NB4 (cell line): ENCODE measurements around the gene SOX1.

ENCODE experiments used
- DNase-seq: peaks from one replicate; pipeline ENCODE4 v3.0.0; 2010; ENCODE audit warnings: low read depth
- H3K4me3 ChIP-seq: one replicate; pipeline ENCODE4 v1.5.1; 2011; ENCODE audit warnings: mild to moderate bottlenecking, low read depth, low read length, moderate library complexity
- MYC ChIP-seq: IDR thresholded peaks from 2 replicates; pipeline ENCODE4 v1.6.1; 2011; ENCODE audit warnings: low read depth, low read length
- POLR2A ChIP-seq: IDR thresholded peaks from 2 replicates; pipeline ENCODE4 v1.6.1; 2011; ENCODE audit warnings: mild to moderate bottlenecking; ENCODE audit not compliant: insufficient read length; ENCODE audit errors: extremely low read depth
- TF ChIP-seq, protein P1 (sequence below): IDR thresholded peaks from 2 replicates; pipeline ENCODE4 v1.6.1; 2011; ENCODE audit warnings: low read depth, low read length
- TF ChIP-seq, protein P2 (sequence below): IDR thresholded peaks from one replicate; pipeline ENCODE4 v1.5.1; 2012; ENCODE audit warnings: low read depth, low read length

The SOX1 gene

DNA sequence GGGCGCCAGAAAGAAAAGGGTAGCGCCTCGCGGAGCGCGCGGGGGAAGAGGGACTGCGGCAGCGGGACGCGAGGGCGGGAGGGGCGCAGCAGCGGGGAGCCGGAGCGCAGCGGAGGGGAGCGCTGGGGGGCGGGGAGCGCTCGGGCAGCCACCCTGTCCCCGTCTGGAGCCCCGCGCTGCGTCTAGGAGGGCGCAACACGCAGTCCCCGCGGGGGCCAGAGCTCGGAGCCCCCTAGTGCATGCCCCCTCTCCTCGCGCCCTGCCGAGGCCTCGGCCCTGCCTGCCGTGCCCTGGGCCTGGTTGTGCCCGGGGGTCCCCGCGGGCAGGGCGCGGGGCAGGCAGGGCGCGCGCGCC is 37.9 kb downstream of the SOX1 start:
- TF ChIP-seq, protein P1, sequence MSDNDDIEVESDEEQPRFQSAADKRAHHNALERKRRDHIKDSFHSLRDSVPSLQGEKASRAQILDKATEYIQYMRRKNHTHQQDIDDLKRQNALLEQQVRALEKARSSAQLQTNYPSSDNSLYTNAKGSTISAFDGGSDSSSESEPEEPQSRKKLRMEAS = no peak
- TF ChIP-seq POLR2A (no peak), MYC (no peak)
- TF ChIP-seq, protein P2, sequence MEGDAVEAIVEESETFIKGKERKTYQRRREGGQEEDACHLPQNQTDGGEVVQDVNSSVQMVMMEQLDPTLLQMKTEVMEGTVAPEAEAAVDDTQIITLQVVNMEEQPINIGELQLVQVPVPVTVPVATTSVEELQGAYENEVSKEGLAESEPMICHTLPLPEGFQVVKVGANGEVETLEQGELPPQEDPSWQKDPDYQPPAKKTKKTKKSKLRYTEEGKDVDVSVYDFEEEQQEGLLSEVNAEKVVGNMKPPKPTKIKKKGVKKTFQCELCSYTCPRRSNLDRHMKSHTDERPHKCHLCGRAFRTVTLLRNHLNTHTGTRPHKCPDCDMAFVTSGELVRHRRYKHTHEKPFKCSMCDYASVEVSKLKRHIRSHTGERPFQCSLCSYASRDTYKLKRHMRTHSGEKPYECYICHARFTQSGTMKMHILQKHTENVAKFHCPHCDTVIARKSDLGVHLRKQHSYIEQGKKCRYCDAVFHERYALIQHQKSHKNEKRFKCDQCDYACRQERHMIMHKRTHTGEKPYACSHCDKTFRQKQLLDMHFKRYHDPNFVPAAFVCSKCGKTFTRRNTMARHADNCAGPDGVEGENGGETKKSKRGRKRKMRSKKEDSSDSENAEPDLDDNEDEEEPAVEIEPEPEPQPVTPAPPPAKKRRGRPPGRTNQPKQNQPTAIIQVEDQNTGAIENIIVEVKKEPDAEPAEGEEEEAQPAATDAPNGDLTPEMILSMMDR = no peak
- no peak overlapping the region for H3K4me3 ChIP-seq
- DNase-seq = no peak

DNA sequence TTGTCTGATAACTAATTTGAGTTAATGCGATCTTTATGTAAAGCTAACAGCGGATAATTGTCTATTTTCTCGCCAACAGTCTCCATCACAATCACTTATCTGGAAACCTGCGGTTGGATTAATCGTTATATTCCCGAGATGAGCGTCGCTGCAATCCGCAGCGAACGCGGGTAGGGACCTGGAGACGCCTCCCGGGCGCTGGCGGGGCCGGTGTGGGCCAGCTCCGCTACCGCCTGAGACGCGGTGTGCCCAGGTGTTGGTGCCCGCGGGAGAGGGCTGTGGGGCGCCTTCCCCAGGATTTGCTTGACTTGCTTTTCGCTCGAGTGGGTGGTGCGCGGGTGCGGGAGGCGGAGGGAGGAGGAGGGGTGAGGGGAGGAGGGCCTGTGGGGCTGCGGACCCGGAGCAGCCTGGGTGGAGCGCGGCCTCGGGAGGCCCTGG is 38.3 kb downstream of the SOX1 start:
- DNase-seq = no peak
- TF ChIP-seq, protein P1 = no peak
- TF ChIP-seq MYC (no peak), POLR2A (no peak)
- no peak overlapping the region for H3K4me3 ChIP-seq

DNA sequence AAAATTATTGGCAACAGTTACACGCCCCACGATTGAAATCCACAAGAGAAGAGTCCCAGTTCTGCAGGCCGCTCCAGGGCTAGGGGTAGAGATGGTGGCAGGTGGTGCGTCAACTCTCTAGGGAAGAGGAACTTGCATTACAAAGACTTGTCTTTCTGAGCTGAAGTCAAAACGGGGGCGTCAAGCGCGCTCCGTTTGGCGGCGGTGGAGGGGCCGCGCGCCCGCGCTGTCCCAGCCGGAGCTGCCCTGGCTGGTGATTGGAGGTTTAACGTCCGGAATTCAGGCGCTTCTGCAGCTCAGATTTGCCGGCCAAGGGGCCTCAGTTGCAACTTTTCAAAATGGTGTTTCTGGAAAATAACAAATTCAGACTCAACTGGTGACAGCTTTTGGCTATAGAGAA is 38.9 kb downstream of the SOX1 start:
- TF ChIP-seq POLR2A (no peak), MYC (no peak)
- TF ChIP-seq, protein P1 = no peak
- TF ChIP-seq, protein P2 = no peak
- no peak overlapping the region for H3K4me3 ChIP-seq
- DNase-seq = no peak

DNA sequence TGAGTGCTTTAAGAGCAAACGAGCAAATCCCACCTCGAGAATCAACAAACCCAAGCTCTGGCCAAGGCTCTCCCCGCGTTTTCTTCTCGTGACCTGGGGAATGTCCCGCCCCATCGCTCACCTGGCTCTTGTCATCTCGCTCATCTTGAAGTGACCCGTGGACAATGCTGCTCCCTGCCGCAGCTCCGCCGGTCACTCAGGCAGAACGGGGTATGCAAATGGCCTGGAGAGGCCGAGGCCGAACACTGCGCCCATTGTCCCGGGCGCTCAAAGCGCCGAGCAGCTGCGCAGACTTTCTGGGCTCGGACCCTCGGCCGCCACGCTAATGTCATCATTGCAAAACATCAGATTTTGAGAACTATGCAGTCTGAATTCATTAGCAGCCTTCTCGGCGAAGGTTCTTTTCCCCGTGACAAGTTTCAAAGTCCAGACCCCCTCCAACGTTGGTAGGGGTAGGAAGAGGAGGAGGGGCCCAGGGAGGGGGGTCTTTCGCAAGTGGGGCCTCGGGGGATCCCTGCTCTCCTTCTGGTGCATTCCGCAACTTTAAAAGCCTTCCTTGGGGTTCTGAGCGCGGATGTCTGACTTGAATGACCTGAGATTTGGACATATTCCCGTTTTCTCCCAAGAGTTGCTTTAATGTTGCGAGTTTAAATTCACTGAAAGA is 39.7 kb downstream of the SOX1 start:
- DNase-seq = no peak
- TF ChIP-seq, protein P1 = no peak
- TF ChIP-seq POLR2A (no peak), MYC (no peak)
- TF ChIP-seq, protein P2 = no peak
- no peak overlapping the region for H3K4me3 ChIP-seq

DNA sequence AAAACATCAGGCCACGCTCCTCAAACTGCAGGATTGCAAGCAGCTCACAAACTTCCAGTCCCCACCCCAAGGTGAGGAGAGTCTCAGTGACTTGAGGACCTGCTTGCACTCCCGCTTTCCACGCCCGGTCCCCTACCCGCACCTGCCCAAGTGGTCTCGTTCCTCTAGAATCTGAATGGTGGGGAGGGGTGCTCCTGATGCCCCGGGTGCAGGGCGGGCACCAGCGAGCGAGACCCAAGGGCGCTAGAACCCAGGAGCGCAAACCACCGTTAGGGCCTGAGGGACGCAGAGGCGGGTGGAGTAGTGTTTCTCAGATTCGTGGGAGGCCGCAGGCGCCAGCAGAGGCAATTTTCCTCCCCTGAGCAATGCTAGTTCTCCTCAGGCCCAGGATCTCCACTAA is 40.3 kb downstream of the SOX1 start:
- TF ChIP-seq POLR2A (no peak), MYC (no peak)
- TF ChIP-seq, protein P1 = no peak
- TF ChIP-seq, protein P2 = no peak
- H3K4me3 ChIP-seq = no peak overlapping the region
- no peak for DNase-seq

DNA sequence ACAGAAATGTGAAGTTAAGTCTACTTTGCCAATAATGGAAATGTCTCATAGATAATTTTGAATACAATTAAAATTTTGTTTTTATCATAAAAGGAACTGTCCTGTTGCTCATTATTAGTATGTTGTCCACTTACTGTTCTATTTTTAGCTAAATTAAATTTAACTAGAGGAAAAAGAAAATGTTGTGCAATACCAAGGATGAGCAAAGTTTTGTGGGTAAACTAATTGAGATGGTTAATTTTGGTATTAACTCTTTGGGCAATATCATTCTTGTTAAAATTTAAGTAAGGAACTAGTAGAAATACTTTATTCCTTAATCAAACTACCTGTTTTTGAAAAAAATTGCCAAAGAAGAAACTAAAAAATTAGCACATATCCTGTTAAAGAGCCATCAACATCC is 43.5 kb downstream of the SOX1 start:
- H3K4me3 ChIP-seq = no peak overlapping the region
- TF ChIP-seq MYC = no peak
- TF ChIP-seq, protein P1 = no peak
- no peak for TF ChIP-seq POLR2A
- TF ChIP-seq, protein P2 = no peak
- no peak for DNase-seq
